GM18867 (cell line): ENCODE data around the gene SLC13A5.

ENCODE experiments used
- ATAC-seq: cut with Tn5 transposase; IDR thresholded peaks from one replicate; pipeline ENCODE4 v1.9.1; 2021; ENCODE audit warnings: mild to moderate bottlenecking, moderate library complexity; ENCODE audit not compliant: unreplicated experiment

The SLC13A5 gene

DNA sequence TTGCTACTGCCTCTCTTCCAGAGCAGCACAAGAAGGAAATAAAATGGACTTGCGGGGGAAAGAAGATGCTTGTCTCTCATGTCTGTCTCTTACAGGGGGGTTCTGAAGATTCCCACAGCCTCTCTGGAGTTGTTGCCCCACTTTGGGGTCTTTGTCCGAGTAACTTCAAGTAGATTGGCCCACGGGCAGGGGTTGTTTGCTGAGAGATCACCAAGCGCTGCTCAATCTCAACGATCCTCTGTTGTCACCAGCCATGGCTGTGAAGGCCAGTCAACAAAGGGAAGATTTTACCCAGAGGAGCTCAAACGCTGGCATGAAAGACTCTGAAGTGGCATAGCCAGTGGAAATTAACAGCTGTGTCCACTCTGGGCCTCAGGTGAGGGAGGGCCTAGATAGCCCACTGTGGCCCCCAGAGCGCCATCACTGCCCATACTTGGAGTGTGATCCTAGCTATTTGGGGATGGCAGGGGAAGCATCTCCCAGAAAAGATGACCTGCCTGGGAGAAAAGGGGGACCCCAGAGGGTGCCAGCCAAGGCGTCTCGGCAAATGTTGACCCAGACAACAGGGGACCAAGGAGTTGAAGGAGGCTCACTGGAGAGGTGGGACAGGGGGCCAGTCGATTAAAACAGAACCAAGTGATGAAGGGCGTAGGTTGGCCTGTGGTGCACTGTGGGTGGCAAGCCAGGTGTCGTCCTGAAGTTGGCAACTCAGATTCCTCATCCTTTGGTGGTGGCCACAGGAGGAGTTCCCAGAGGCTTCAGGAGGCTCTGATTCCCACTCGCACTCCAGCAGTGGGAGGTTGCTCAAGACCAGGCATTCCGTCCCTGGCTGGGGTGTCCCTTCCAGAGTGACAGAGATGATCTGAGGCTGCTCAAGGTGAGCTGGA, 28.0 kb downstream of the SLC13A5 start:
- ATAC-seq = no peak

DNA sequence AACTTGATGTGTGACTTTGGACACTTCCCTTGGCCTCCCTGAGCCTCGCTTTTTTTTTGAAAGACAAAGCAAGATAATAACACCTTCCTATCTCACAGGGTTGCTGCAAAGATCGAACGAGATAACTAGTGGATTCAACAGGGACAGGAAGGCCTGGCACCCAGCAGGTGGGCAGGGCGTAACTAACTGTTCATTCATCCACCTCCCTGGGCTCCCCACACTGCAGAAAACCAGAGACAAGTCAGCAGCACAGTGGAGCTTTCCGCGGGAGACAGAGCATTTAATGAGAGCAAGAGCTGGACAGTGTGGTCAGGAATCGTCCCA, 28.7 kb downstream of the SLC13A5 start:
- no peak for ATAC-seq

DNA sequence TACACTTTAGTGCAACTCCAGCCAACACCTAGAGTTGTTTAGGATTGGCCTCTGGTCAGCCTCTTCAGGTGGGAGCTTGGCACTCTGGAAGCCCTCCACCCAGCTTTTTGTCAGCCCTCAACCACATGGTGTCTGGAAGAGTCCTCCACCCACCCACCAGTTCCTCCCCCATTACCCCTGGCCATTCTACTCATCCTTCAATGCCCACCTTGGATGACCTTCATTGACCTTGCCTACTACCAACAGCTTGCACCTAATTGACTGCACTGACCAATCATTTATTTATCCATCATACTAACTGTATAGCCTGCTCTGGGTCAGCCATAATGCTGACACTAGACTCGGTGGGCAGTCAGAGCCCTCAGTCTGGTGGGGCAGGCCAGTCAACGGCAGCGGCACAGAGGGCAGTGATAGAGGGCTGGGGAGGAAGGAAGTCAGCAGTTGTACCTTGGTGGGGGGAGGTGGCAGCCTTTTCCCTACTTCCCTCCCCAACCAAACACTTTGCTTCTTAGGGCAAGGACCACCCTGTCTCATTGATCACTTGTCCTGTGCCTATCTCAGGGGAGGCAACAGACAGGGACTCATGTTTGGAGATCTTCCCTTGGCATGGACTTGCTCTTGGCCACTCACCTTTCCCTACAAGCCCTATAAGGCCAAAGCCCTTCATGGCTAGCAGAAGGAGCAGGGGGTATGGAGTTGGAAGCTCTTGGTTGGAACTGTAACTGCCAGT, 29.3 kb downstream of the SLC13A5 start:
- ATAC-seq = no peak

DNA sequence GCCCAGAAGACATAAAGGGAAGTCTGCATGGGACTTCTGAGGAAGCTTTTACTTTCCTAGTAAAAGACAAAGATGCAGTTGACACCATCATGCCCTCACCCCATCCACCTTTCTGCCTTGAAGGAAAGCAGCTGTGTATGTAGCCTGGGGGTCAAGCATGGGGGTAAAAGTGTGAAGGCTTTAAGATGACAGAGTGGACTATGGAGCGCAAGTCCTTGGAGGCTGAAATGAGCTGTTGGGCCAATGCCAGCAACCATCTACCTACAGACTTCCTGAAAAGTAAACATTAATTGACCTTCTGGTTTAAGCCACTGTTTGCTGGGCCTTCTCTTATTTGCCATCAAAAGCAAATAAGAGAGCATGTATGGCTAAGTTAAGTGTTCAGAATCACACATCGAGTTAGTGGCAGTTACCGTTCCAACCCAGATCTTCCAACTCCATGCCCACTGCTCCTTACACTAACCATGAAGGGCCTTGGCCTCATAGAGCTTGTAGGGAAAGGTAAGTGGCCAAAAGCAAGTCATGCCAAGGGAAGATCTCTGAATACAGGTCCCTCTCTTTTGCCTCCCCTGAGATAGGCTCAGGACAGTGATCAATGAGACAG, 30.0 kb downstream of the SLC13A5 start:
- ATAC-seq = no peak

DNA sequence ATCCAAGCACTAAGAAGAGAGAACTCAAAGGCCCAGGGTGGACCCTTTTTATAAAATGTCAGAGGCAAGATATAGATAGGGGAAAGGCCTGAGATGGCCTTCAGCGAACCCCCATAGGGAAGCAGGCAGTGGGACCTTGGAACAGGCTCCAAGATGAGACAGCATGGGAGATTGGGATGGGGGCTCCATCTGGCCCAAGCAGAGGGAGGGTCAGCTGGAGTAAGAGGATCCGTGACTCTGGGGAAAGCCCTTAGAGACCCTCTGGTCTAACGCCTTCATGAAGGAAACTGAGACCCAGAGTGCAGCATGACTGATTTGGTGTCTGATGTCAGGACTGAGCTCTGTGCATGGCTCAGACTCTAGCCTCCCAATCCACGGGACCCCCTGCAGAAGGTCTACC, 30.8 kb downstream of the SLC13A5 start:
- ATAC-seq = no peak

DNA sequence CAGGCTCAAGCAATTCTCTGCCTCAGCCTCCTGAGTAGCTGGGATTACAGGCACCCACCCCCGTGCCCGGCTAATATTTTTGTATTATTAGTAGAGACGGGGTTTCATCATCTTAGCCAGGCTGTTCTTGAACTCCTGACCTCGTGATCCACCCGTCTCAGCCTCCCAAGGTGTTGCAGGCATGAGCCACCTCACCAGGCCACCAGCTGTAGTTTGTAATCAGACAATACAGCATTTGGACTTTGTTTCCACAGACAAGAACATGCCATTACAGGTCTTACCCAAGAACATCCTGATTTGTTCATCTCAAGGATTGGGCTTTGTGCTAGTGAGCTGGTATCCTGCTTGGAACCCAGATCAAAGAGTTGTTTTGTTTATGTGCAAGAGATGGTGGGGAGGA, 31.5 kb downstream of the SLC13A5 start:
- no peak for ATAC-seq

DNA sequence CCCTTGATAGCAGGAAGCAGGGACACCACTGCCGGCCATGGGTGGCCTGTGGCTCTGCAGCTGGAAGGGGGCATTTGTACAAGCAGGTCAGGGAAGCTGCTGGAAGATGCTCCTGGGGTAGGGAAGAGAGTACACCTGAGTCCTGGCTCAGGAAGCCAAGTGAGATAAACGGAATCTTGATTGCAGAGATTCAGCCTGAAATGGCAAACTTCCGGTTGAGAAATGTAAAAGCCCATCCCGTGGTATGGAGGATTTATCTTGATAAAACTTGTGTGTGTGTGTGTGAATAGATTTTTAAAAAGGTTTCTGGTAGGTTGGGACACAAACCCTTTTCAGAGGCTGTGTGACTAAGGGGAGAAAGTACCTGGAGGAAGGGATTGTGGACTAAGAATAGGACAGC, 32.0 kb downstream of the SLC13A5 start:
- no peak for ATAC-seq

DNA sequence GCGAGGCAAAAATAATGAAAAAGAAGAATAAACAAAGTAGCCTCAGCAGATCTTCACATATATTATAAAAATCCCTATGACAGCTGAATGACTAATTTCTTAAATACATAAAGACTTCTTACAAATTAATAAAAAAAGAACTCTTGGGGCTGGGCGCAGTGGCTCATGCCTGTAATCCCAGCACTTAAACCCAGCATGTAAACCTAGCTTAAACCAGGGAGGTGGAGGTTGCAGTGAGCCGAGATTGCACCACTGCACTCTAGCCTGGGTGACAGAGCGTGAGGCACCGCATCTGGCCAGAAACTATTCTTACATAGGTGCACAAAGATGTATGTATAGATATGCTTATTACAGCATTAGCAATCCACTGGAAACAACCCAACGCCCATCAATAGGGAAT, 33.9 kb downstream of the SLC13A5 start:
- no peak for ATAC-seq

DNA sequence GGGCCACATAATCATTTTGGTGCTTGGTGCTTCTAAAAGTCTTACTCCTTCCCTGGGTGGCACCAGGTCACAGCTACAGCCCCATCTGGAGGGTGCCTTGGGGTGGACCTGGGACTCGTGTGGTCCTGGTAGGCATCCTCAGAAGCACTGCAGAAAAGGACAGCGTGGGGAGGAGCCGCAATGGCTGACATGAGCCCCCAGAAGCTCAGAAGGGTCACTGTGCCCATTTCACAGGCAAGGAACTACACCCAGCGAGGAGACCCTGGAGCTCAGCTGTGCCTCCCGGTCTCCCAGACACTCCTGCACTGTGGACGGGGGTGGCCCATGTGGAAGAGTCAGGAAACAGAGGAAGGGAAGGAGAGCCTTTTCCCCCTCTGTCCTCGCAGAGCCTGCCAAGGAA, 35.2 kb downstream of the SLC13A5 start:
- ATAC-seq = no peak

DNA sequence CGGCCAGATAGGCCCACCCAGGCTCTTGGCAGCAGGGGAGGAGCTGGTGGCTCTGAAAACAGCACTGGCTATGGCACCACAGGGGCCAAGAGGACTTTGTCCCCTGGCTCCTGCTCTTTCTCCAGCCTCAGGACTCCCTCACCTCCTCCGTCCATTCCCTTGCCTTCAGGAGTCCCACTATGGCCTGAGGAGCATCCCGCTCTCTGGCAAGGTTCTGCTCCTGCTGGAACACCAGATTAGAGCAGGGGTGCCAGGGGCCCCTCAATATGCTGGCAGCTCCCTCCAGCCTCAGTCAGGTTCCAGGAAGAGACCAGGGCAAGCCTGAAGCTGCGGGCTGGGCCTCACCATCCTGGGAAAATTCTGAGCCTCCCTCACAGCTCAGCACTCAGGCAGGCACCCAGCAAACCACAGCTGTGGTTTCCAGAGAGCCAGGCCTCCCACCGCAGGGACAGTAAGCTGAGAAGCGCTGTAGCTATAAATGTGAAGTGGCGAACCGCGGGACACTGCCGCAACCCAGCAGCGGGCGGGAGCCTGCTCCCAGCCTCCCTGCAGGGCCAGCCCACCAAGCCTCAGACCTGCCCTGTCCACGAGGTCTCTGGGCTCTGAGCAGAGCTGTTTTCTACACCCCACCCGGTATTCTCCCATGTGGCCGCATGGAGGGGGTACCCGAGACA, 35.9 kb downstream of the SLC13A5 start:
- ATAC-seq = no peak

DNA sequence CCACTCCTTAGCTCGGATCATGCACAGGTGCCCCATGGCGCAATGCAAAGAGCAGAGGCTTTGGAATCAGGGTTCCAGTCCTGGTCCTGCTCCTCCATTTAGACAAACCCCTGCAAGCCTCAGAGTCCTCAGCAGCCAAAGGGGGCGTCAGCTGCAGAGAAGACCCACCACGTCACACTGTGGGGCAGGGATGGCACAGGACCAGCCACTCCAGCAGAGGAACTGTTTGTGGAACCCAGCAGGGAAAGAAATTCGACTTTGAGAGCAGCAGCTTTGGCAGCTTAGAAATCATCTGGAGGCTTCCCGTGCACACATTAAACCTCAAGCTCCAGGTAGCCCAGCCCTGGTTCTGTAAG, 36.4 kb downstream of the SLC13A5 start:
- no peak for ATAC-seq

DNA sequence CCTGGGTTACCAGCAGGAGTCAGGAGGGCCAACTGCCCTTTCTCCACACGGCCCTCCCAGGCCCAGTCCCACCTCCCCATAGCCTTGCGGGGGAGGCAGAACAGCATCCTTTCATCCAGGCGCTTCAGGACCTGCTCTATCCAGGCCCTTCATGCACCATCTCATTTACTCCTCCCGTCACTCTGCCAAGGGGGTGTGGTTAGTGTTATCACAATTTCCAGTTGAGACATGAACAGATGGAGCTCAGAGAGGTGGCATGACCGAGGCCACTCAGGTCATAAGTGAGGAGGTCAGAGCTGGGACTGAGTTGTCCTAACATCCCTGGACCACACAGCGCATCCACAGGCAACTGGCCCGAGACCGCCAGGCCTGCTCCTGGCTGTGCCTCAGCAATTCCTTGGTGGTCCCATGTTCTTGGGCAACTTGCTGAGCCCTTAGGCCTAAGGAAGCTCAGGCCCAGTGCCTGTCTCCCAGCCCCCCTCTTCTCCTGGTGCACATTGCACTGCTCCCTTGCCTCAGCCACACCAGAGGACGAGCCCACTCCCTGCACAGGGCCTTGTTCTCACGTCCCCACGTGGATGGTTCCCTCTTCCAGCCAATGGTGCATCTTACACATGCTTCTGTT, 37.9 kb downstream of the SLC13A5 start:
- ATAC-seq = no peak

DNA sequence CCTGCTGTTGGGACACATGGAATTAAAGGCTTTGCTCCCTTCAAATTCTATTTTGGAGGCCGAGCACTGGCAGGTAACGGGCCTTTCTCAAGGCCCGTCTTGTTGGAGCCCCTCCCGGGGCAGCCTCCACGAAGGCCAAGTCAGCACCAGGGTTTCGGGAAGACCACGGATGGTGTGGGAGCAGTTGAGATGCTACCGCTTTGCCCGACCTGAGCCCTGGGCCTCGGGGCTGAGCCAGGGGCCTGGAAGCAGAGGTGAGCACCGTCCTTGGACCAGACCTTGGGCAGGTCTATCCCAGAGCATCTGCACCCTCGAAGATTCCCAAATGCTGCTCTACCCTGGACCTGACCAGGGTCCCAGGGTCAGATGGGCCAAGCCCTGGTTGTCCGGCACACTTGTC, 38.6 kb downstream of the SLC13A5 start:
- no peak for ATAC-seq

DNA sequence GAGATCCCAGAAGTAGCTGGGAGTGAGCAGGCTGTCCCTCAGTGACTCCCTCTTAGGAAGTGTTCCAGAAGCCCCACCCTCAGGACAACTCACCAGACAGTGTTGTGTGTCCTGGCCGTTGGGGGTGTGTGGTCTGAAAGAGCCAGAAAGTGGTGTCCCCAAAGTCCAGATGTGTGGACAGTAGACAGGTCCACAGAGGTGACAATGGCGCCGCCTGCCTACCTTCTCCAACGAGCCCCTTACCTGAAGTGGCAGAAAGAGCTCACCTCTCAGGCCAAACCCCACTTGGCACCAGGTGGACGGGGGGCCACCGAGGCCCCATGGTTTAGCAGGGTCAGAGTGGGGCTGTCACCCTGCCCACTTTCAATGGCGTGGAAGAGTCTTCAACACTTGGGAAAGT, 41.7 kb downstream of the SLC13A5 start:
- no peak for ATAC-seq

DNA sequence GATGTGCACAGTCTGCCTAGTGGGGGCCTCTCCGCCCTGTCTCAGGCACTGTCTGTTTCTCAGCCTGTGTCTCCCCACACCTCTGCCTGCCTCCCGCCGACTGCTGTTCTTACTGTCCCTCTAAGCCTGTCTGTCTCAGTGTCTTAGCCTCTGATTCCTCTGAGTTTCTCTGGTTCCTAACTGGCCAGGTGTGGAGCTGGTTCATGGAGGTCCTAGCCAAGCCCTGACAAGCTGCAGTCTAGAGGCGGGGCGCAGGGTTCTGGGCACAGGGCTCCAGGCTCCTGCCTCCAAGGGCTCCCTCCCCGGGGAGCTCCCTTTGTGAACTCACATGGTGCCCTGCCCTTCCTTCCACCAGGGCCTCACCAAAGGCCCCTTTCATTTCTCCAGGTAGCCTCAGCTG, 42.2 kb downstream of the SLC13A5 start:
- no peak for ATAC-seq

DNA sequence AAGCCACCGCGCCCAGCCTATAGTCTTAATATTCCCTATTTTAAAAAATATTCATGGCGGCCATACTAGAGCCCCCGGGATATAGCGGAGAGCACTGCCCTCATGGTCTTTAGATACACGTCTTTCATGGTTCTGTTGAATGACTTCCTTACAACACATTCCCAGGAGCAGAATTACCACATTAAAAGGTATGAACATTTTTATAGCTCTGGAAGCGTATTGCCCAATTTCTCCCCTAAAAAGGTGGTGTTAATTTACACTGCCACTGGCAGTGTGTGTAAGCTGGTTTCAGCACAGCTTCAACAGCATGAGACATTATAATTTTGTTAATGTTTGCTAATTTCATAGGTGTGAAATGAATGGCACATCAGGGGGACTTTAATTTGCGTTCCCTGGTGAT, 42.6 kb downstream of the SLC13A5 start:
- no peak for ATAC-seq

DNA sequence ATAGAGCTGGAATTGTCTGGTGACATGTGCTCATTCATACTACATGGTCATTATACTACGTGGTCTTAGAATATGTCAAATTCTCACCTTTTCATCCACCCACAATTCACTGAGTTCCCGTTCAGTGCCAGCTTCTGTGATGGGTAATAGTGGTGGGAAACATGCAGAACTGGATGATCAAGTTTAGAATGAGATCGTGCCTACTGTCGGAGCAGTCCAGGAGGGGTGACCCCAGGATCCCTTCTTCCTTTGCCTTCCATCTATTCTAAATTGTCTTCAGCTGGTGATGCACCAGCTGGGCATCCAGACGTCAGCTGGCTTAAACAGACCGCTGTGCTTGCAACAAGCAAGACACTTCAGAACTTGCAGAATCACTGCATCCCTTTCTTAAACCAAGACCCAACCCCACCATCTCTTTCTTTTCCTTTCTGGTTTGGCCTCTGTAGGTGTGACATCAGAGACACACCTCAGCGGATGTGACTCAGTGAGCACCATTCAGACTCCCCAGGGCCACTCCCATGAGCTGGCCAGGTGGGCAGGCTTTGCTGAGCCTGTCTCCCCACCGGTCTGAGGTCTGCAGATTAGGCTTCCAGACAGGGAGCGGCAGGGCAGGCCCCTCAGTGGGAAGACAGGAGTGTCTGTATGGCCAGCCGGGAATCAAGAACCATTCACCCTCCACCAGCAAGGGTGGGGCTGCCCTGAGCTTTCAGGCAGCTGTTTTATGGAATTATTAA, 43.5 kb downstream of the SLC13A5 start:
- no peak for ATAC-seq

DNA sequence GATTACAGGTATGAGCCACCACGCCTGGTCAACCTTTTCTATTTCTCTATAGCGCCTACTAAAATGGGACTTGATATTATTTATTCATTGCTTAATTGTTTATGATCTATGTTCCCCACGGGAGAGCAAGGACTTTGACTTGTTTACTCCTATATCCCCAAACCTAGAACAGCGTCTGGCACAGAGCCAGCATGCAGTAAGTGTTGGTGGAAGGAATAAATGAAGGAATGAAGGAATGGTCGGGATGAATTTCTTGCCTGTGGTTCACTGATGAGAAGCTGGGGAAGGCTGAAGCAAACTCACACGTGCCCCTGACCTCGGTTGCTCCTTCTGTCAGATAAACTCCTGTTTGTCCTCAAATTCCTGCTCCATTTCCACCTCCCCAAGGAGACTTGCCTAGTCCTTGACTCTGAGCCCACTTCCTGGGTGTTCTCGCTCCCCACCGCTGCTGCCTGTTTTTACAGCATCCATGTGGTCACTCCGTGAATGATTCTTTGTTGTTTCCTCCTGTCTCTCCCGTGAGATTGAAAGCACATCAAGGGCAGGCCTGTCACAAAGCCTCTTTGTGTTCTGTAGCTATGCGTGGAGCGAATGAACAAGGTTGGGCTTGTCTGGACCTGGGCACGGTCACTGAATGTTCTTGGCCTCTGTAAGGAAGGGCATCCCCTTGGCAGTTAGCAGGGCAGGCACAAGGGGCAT, 44.3 kb downstream of the SLC13A5 start:
- no peak for ATAC-seq

DNA sequence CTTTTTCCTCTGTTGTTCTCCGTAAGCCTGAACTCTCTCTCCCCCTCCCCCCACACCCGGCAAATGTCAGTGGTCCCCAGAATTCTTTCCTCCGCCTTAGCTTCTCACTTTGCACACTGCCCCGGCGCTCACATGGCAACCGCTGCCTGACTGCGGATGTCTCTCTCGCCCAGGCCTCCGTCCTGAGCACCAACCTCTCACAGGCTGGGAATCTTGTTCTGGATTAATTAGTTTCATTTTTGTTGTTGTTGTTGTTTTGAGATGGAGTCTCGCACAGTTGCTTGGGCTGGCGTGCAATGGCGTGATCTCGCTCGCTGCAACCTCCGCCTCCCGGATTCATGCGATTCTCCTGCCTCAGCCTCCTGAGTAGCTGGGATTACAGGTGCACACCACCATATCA, 45.0 kb downstream of the SLC13A5 start:
- ATAC-seq = no peak

DNA sequence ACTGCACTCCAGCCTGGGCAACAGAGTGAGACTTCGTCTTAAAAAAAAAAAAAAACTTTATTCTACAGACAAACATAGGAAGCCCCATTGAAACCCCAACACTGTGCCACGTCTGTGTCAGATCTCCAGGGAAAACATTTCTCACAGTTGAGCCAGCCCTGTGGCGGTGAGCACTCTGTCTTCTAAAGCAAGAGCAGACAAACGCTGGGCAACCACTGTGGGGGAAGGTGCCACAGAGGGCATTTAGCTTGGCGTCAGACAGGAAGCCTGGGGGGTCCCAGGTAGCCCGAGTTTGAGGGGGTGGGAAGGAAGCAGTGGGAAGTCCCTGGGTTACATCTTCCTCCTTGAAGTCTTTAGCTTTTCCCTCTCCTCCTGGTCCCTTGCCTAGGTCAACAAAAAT, 45.7 kb downstream of the SLC13A5 start:
- no peak for ATAC-seq
